Skeletal muscle satellite cell (primary cell): ENCODE measurements around the gene ADARB1.

Source experiments
- H3K27me3 ChIP-seq: 2 replicates; pipeline ENCODE4 v1.7.0; 2013; ENCODE audit warnings: low read length; ENCODE audit not compliant: control insufficient read depth, insufficient read depth
- H3K36me3 ChIP-seq: 2 replicates; pipeline ENCODE4 v1.7.0; 2013; ENCODE audit warnings: mild to moderate bottlenecking, control low read depth, low read length; ENCODE audit not compliant: insufficient read depth
- H3K4me1 ChIP-seq: 2 replicates; pipeline ENCODE4 v1.7.0; 2013; ENCODE audit warnings: low read length; ENCODE audit not compliant: control insufficient read depth, insufficient read depth
- H3K4me2 ChIP-seq: 2 replicates; pipeline ENCODE4 v1.7.0; 2013; ENCODE audit warnings: mild to moderate bottlenecking, low read length
- H3K4me3 ChIP-seq: 2 replicates; pipeline ENCODE4 v1.7.0; 2013; ENCODE audit warnings: low read length
- H3K9ac ChIP-seq: 2 replicates; pipeline ENCODE4 v1.7.0; 2013; ENCODE audit warnings: mild to moderate bottlenecking, low read depth, low read length, moderate library complexity
- H3K9me3 ChIP-seq: replicated peaks from 2 replicates; pipeline ENCODE4 v1.7.0; 2013; ENCODE audit warnings: mild to moderate bottlenecking, control low read depth, low read length

Gene ADARB1

DNA sequence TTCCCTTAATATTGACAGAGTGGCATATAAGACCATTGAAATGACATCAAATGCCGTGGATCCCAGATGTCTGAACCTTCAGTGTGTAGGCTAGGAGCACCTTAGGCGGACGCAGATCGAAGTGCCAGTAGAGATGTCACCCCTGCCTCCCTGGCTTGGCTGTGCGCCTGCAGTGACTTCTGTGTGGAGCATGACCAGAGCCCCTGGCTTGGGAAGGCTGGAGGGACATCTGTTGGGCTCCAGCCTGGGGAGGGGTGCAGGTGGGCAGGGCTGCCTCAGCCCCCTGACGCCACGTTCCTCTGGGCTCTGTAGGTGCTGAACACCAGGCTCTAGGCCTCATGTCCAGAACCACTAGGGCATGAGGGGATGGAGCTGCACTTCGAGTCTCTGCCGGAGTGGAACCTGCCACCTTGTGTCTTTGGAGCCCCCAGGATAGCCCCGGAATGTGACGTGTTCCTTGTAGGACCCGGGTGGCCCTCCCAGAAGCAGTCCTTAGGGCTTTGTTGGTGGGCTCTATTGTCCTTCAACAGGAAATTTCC, 103.8 kb downstream of the ADARB1 start:
- Histone ChIP-seq H3K4me2 (no peak overlapping the region), H3K4me3 (no peak overlapping the region), H3K9me3 (no peaks in the 10 kb centered on the region), H3K27me3 (no peaks in the 10 kb centered on the region), H3K4me1 (peaks cover 6% of the 10 kb centered on the region), H3K36me3 (peaks cover 80% of the 10 kb centered on the region), H3K9ac (no peak overlapping the region)

DNA sequence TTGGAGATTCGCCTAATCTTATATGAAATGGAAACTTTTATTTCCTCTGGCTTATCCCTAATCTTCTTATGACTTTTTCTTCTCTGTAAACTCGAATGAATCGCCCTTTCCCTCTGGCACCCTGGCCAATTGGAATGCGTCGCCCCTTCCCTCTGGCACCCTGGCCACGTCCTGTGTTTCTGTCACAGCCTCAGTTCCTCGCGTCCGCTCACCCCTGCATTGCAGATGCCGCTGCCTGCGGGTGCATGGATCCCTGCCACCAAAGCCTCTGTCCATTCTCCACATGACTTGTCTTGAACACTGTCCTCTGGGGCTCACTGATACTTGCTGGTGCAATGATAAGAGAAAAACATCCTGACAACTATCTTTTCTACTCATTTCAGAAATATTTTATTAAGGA, 104.6 kb downstream of the ADARB1 start:
- no peak overlapping the region for H3K4me2 ChIP-seq
- H3K9me3 ChIP-seq: no peaks in the 10 kb centered on the region
- no peaks in the 10 kb centered on the region for H3K27me3 ChIP-seq
- H3K4me1 ChIP-seq: peaks cover 6% of the 10 kb centered on the region
- no peak overlapping the region for H3K4me3 ChIP-seq
- H3K9ac ChIP-seq: no peak overlapping the region
- peaks cover 77% of the 10 kb centered on the region for H3K36me3 ChIP-seq

DNA sequence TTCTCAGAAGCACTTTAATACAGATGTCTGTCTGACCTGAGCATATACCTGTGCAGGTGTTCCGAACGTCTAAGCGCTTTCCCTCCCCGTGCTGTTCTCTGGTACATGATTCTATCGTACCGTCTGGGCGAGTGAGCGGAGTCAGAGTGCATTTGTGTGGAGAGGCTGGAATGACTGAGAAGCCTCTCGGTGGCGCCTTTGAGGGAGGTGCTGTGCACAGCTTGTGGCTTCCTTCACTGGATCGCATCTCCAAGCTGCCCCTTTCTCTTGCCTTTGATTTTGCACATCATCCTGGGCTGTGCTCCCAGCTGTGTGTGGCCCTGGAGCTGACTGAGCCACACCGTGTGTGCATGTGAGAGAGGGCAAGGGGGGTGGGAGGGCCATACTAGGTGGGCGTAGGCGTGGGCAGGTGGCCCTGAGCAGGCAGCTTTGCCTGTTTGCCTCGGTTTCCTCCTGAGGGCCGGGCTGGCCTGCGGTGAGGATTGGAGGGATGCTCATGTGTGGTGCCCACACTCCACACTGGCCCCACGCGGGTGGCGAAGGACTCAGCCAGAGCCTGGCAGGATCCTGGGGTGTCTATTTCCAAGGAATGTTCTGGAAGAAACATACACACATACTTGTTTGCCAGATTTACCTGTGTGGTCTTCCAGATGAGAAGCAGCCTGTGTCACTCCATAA, 105.3 kb downstream of the ADARB1 start:
- Histone ChIP-seq H3K9me3 (no peaks in the 10 kb centered on the region), H3K27me3 (no peaks in the 10 kb centered on the region), H3K4me3 (no peak overlapping the region), H3K4me2 (no peak overlapping the region), H3K9ac (no peak overlapping the region), H3K36me3 (peaks cover 79% of the 10 kb centered on the region), H3K4me1 (peaks cover 5% of the 10 kb centered on the region)

DNA sequence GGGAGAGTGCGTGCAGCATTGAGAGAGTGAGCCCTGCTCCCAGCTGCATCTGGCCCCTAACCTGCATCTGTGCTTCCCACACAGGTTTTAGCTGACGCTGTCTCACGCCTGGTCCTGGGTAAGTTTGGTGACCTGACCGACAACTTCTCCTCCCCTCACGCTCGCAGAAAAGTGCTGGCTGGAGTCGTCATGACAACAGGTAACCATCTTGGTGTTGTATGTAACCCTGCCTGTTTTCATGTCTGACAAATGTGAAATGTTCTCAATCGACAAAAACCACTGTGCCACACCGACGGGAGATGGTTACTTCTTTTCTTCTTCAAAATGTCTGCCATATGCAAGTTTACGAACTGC, 105.8 kb downstream of the ADARB1 start:
- H3K9ac ChIP-seq: no peak overlapping the region
- peaks cover 84% of the 10 kb centered on the region for H3K36me3 ChIP-seq
- H3K9me3 ChIP-seq: no peaks in the 10 kb centered on the region
- no peaks in the 10 kb centered on the region for H3K4me1 ChIP-seq
- no peaks in the 10 kb centered on the region for H3K27me3 ChIP-seq
- H3K4me3 ChIP-seq: no peak overlapping the region
- H3K4me2 ChIP-seq: no peak overlapping the region

DNA sequence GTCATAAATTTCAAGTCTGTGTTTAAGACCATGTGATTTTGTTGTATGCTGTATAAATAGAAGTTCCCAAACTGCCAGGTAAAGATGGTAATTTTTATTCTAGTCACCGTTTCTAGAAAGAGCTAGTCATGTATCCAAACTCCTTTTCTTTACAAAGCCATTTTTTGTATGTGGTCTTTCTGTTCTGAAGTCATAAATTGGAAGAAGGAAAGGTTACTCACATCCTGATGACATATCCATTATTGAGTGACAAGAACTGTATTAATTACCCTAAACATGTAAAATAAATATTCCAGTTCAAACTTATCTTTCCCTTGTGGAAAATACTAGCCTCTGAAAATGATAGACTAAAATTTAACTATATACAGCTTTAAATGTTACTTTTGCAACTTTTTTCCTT, 108.6 kb downstream of the ADARB1 start:
- H3K9me3 ChIP-seq: peaks cover 9% of the 10 kb centered on the region
- peaks cover 87% of the 10 kb centered on the region for H3K36me3 ChIP-seq
- no peaks in the 10 kb centered on the region for H3K27me3 ChIP-seq
- H3K4me3 ChIP-seq: no peak overlapping the region
- no peak overlapping the region for H3K9ac ChIP-seq
- no peak overlapping the region for H3K4me2 ChIP-seq
- no peaks in the 10 kb centered on the region for H3K4me1 ChIP-seq

- Histone ChIP-seq H3K9ac (no peak overlapping the region), H3K9me3 (peaks cover 11% of the 10 kb centered on the region), H3K4me3 (no peak overlapping the region), H3K27me3 (no peaks in the 10 kb centered on the region), H3K36me3 (peaks cover 85% of the 10 kb centered on the region), H3K4me2 (no peak overlapping the region), H3K4me1 (no peaks in the 10 kb centered on the region)
These were observed 109.5 kb downstream of the ADARB1 start for GRCh38 chr21:45183852-45184251.

GRCh38 chr21:45184869-45185268, 110.5 kb downstream of the ADARB1 start:
- Histone ChIP-seq H3K36me3 (peaks cover 86% of the 10 kb centered on the region), H3K4me2 (no peak overlapping the region), H3K9ac (no peak overlapping the region), H3K4me3 (no peak overlapping the region), H3K27me3 (no peaks in the 10 kb centered on the region), H3K4me1 (no peaks in the 10 kb centered on the region), H3K9me3 (peaks cover 13% of the 10 kb centered on the region)

DNA sequence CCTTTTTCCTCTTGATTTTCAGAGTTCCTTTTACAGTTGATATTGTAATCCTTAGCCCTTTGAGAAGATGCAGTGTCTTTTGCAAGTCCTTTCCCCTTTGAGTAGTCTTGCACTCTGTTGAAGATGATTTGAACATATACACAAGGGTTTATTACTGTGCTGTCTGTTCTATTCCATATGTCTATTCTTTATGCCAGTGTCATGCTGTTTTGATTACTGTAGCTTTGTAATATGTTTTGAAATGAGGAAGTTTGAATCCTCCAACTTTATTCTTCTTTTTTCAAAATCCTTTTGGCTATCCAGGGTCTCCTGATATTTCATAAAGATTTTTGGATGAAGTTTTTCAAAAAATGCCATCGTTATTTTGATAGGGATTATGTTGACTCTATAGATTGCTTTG, 112.3 kb downstream of the ADARB1 start:
- Histone ChIP-seq H3K4me2 (no peak overlapping the region), H3K36me3 (peaks cover 81% of the 10 kb centered on the region), H3K4me1 (no peaks in the 10 kb centered on the region), H3K9me3 (peaks cover 15% of the 10 kb centered on the region), H3K27me3 (no peaks in the 10 kb centered on the region), H3K4me3 (no peak overlapping the region), H3K9ac (no peak overlapping the region)

DNA sequence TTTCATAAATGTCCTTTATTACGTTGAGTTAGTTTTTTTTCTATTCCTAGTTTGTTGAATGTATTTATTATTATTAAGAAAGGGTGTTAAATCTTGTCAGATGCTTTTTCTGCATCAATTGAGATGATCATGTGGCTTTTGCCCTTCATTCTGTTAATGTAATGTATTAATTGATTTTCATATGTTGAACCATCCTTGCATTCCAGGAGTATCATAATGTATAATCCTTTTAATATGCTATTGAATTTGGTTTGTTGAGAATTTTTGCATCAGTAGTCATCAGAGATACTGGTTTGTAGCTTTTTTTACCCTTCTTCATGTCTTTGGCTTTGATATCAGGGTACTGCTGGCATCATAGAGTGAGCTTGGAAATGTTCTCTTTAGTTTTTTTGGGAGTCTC, 113.3 kb downstream of the ADARB1 start:
- Histone ChIP-seq H3K9ac (no peak overlapping the region), H3K4me2 (no peak overlapping the region), H3K4me1 (no peaks in the 10 kb centered on the region), H3K4me3 (no peak overlapping the region), H3K9me3 (peaks cover 15% of the 10 kb centered on the region), H3K27me3 (no peaks in the 10 kb centered on the region), H3K36me3 (peaks cover 78% of the 10 kb centered on the region)

GRCh38 chr21:45190013-45190412, 115.6 kb downstream of the ADARB1 start:
- Histone ChIP-seq H3K36me3 (peaks cover 79% of the 10 kb centered on the region), H3K9me3 (peaks cover 15% of the 10 kb centered on the region)

DNA sequence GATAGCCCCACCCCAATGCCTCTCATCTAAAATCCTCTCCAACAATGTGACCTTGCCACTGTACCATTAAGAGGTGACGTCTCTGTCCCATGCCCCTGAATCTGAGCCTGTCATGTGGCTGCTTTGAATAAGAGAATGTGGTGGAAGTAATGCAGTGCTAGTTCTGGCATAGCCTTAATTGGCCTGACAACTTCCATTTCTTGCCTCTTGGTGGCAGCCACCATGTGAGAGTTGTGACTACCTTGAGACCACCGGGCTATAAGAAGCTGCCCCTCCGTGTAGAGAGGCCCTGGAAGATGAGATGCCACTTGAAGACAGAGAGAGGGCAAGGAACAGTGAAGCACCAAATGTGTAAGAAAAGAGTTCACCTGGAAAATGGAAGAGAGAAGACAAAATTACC, 118.0 kb downstream of the ADARB1 start:
- H3K4me2 ChIP-seq: no peak overlapping the region

More at GRCh38 chr21:45190013-45190412, 115.6 kb downstream of the ADARB1 start:
- H3K27me3 ChIP-seq: no peaks in the 10 kb centered on the region
- H3K4me3 ChIP-seq: no peak overlapping the region
- H3K4me1 ChIP-seq: no peaks in the 10 kb centered on the region
- H3K9ac ChIP-seq: no peak overlapping the region
- H3K4me2 ChIP-seq: no peak overlapping the region

DNA sequence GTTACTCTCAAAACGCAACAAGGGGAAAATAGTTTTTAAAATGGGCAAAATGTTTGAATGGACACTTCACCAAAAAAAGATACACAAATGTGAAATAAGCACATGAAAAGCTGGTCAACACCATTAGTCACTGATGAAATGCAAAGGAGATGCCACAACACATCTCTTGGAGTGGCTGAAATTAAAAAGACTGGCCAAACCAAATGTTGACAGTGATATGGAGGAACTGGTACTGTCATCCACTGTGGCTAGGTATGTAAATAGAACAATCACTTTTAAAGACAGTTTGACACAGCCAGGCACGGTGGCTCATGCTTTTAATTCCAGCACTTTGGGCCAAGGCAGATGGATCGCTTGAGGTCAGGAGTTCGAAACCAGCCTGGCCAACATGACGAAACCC, 122.2 kb downstream of the ADARB1 start:
- peaks cover 4% of the 10 kb centered on the region for H3K4me1 ChIP-seq
- peaks cover 70% of the 10 kb centered on the region for H3K36me3 ChIP-seq
- no peaks in the 10 kb centered on the region for H3K9me3 ChIP-seq
- no peaks in the 10 kb centered on the region for H3K27me3 ChIP-seq
- H3K4me2 ChIP-seq: no peak overlapping the region
- no peak overlapping the region for H3K4me3 ChIP-seq
- H3K9ac ChIP-seq: no peak overlapping the region

More for the DNA sequence above, 118.0 kb downstream of the ADARB1 start:
- H3K27me3 ChIP-seq: no peaks in the 10 kb centered on the region
- no peaks in the 10 kb centered on the region for H3K4me1 ChIP-seq
- H3K36me3 ChIP-seq: peaks cover 75% of the 10 kb centered on the region
- peaks cover 12% of the 10 kb centered on the region for H3K9me3 ChIP-seq
- H3K9ac ChIP-seq: no peak overlapping the region
- H3K4me3 ChIP-seq: no peak overlapping the region
